Right kidney (tissue), 1 donor: ENCODE data around the gene KBTBD8.

Experiments used
- DNase-seq: peaks from one replicate; pipeline ENCODE4 v3.0.0-alpha.2; 2016

KBTBD8 gene

DNA sequence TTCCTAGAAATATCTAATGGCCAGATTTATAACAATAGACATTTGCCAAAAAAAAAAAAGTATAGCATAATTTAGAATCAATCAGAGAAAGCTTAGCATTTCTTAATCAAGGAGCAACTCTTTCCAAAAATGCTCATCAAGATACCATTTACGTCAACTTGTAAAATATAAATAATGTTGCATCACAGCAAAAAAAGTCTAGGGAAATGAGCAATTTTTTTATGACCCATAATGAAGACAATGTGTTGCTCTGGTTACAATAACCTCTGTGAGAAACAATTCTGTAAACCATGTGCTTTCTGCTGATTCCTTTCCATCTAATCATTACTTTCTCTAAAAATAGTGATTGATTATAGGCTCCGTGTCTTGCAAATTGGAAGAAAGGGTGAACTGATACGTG, 36.3 kb downstream of the KBTBD8 start:
- no peak for DNase-seq

- DNase-seq, result no peak
These were observed 39.5 kb downstream of the KBTBD8 start for GRCh38 chr3:67037615-67038014.

- no peak for DNase-seq
These were observed 46.2 kb downstream of the KBTBD8 start for GRCh38 chr3:67044295-67044694.

GRCh38 chr3:67044955-67045354, 46.8 kb downstream of the KBTBD8 start:
- no peak for DNase-seq

DNA sequence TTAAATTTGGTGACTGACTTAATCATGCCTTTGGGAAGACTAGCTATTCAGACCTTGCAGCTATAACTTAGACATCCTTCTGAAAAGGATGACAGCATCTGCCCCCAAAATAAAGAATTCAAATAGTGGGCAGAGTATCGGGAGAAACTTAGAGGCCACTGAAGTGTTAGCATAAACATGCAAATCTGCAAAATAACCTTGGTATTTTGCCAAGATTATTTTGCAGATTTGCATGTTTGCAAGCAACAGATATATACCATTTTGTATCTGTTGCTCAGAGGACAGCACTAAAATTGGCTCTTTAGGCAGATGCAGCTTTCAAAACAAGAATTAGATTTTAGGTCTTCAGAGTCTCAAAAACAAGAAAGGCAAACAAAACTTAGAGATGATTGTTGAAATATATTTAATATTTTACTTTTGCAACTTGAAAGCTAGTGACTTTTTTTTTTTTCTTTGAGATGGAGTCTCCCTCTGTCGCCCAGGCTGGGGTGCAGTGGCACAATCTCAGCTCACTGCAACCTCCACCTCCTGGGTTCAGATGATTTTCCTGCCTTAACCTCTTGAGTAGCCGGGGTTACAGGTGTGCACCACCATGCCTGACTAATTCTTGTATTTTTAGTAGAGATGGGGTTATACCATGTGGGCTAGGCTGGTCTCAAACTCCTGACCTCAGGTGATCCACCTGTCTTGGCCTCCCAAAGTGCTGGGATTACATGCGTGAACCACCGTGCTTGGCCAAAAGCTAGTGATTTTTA, 47.8 kb downstream of the KBTBD8 start:
- DNase-seq, result no peak

DNA sequence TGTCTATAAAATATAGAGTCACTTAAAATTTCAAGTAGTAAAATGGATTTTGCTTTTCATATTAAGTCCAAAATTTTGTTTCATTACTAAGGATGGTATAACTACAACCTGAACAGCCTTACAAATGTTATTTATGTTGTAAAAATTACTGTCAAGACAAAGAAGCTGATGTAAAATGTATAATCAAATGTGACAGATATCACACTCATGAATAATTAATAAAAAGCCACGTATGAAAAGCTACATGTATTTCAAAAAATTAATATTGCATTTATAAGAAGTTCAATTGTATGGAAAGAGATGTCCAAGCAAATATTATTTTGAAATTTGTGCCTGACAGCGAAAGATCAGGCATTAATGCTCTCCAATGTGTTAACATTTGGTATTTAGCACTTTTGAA, 48.9 kb downstream of the KBTBD8 start:
- no peak for DNase-seq

- no peak for DNase-seq
These were observed 50.1 kb downstream of the KBTBD8 start for GRCh38 chr3:67048067-67048714.

DNA sequence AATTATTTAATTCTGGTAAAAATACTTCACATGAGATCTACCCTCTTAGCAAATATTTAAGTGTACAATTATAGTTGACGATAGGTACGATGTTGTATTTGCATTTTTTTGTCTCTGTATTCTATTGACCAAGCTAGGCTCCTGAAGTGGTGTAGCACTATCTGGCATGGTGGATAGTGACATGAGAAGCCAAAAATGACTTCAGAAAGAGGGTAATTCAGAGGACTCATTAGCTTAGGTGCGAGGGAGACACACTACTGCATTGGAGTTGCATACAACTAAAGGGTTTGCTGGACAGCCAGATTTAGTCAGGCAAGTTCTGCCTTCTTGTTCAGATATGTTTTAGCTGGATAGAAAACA, 50.6 kb downstream of the KBTBD8 start:
- DNase-seq, result no peak

- DNase-seq, result no peak
These were observed 61.3 kb downstream of the KBTBD8 start for GRCh38 chr3:67059443-67059842.
